ENCODE results near the gene STYK1.

STYK1 gene

DNA sequence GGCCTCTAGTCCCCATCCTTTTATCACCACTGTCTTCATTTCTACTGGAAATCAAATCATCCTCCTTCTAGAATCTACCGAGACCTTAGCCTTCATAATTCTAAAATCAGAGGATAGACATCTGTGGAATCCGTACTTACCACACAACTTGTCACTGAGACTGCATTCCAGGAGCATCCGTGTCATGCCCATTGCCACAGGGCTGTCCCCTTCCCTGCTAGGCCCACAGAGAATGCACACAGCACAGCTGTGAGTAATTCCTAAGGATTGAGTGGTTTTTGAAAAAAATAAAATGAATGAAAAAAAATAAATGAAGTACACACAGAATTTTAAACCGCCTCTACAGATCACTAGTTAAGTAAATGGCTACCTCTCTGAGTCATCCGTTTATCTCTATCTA lies 39.4 kb downstream of the STYK1 start:
- H3K27ac ChIP-seq (ENCODE audit: low read depth in 2 of 2, low read length in 2 of 2), result no peak overlapping the region
- H3K27me3 ChIP-seq (ENCODE audit: control insufficient read depth in 2 of 2, insufficient read depth in 2 of 2, low read length in 2 of 2), result no peaks in the 10 kb centered on the region
- peaks cover 18 to 31% of the 10 kb centered on the region in 2 donors for H3K4me1 ChIP-seq (ENCODE audit: control insufficient read depth in 2 of 2, insufficient read depth in 2 of 2, low read length in 2 of 2)
- peaks cover 3 to 5% of the 10 kb centered on the region in 2 donors for H3K36me3 ChIP-seq (ENCODE audit: control insufficient read depth in 2 of 2, insufficient read depth in 2 of 2, low read length in 2 of 2)
- no peaks in the 10 kb centered on the region for H3K9me3 ChIP-seq (ENCODE audit: control insufficient read depth in 2 of 2, low read length in 2 of 2)
- H3K4me3 ChIP-seq (ENCODE audit: low read length in 2 of 2), result no peak overlapping the region
- no peak overlapping the region for H3K9ac ChIP-seq (ENCODE audit: low read depth in 1 of 2, low read length in 2 of 2)

DNA sequence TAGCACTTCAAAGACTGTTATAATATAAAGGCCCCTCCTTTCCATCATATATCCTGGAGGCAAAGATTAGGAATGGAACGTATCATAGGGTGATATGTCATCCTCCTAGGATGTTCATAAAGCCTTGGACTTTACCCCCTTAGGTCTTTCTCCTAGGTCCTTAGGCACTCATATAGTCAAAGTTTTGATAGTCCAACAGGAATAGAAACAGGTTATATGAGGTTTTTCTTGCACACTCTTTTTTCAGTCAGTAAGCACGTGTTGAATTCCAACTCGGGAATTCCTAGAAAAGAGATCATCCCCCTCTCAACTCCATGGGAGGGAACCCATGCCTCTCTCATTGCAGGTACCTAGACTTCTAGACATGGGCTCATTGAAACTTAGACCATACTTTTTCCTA lies 40.3 kb downstream of the STYK1 start:
- Histone ChIP-seq H3K9me3 (ENCODE audit: control insufficient read depth in 2 of 2, low read length in 2 of 2) (no peaks in the 10 kb centered on the region), H3K4me3 (ENCODE audit: low read length in 2 of 2) (no peak overlapping the region), H3K4me1 (ENCODE audit: control insufficient read depth in 2 of 2, insufficient read depth in 2 of 2, low read length in 2 of 2) (peaks cover 18 to 24% of the 10 kb centered on the region in 2 donors), H3K36me3 (ENCODE audit: control insufficient read depth in 2 of 2, insufficient read depth in 2 of 2, low read length in 2 of 2) (peaks cover 3 to 7% of the 10 kb centered on the region in 2 donors), H3K27ac (ENCODE audit: low read depth in 2 of 2, low read length in 2 of 2) (no peak overlapping the region), H3K9ac (ENCODE audit: low read depth in 1 of 2, low read length in 2 of 2) (no peak overlapping the region), H3K27me3 (ENCODE audit: control insufficient read depth in 2 of 2, insufficient read depth in 2 of 2, low read length in 2 of 2) (no peaks in the 10 kb centered on the region)

DNA sequence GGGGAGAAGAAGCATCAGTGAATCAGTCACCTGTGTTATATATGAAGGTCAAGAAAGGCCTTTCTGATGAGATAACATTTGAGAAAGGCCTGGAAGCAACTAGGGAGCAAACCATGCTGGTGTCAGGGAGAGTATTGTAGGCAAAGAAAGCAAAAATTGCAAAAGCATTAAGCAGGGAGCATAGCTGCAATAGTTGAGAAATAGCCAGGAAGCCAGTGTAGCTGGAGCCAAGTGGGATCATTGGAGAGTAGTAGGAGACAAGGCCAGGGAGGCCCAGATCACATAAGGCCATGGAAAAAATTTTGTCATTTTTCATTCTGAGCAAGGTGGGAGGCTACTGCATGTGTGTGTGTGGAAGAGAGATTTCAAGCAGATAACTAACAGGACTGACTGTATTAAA lies 41.6 kb downstream of the STYK1 start:
- no peaks in the 10 kb centered on the region for H3K9me3 ChIP-seq (ENCODE audit: control insufficient read depth in 2 of 2, low read length in 2 of 2)
- peaks cover 3 to 11% of the 10 kb centered on the region in 2 donors for H3K36me3 ChIP-seq (ENCODE audit: control insufficient read depth in 2 of 2, insufficient read depth in 2 of 2, low read length in 2 of 2)
- H3K4me3 ChIP-seq (ENCODE audit: low read length in 2 of 2), result no peak overlapping the region
- H3K27ac ChIP-seq (ENCODE audit: low read depth in 2 of 2, low read length in 2 of 2), result no peak overlapping the region
- H3K9ac ChIP-seq (ENCODE audit: low read depth in 1 of 2, low read length in 2 of 2), result no peak overlapping the region
- H3K4me1 ChIP-seq (ENCODE audit: control insufficient read depth in 2 of 2, insufficient read depth in 2 of 2, low read length in 2 of 2), result peaks cover 12 to 15% of the 10 kb centered on the region in 2 donors
- no peaks in the 10 kb centered on the region for H3K27me3 ChIP-seq (ENCODE audit: control insufficient read depth in 2 of 2, insufficient read depth in 2 of 2, low read length in 2 of 2)

DNA sequence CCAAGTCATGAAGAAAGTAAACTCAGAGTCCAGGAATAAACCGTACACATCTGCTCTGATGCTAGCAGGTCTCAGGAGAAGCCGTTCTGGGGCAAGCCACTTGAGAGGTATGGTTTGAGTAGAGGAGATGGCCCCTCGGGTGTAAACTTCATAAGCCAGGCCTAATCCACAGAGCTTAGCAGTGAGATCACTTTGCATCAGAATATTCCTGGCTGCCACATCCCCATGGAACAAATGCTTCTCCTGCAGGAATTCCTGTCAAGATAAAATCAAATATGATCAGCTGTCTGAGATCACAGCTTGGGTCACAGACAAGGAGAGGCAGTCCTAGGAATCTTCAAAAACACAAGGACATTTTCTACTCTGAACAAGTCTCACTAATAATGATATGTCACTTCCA lies 49.2 kb downstream of the STYK1 start:
- Histone ChIP-seq H3K4me3 (ENCODE audit: low read length in 2 of 2) (no peak overlapping the region), H3K4me1 (ENCODE audit: control insufficient read depth in 2 of 2, insufficient read depth in 2 of 2, low read length in 2 of 2) (peaks cover 5 to 6% of the 10 kb centered on the region in 2 donors), H3K27me3 (ENCODE audit: control insufficient read depth in 2 of 2, insufficient read depth in 2 of 2, low read length in 2 of 2) (no peaks in the 10 kb centered on the region), H3K9ac (ENCODE audit: low read depth in 1 of 2, low read length in 2 of 2) (no peak overlapping the region), H3K27ac (ENCODE audit: low read depth in 2 of 2, low read length in 2 of 2) (no peak overlapping the region), H3K36me3 (ENCODE audit: control insufficient read depth in 2 of 2, insufficient read depth in 2 of 2, low read length in 2 of 2) (peaks cover 11 to 38% of the 10 kb centered on the region in 2 donors), H3K9me3 (ENCODE audit: control insufficient read depth in 2 of 2, low read length in 2 of 2) (no peaks in the 10 kb centered on the region)

DNA sequence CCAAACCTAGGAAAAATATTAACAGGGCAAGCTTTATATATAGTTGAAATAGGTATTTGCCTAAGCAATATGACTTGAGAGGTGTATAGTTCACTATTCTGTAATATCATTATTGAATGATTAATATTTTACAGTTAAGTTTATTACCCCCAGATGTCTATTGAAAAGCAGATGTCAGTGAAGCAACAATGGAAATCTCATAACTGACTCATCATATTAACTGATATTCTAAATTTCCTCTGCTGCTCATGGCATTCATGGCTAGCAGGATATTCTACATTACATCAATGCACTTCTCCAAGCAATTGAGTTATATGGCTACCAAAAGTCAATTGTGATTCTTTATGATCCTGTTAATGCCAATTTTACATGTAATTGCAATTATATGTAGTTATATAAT lies 50.7 kb downstream of the STYK1 start:
- no peak overlapping the region for H3K27ac ChIP-seq (ENCODE audit: low read depth in 2 of 2, low read length in 2 of 2)
- H3K4me3 ChIP-seq (ENCODE audit: low read length in 2 of 2), result no peak overlapping the region
- H3K9me3 ChIP-seq (ENCODE audit: control insufficient read depth in 2 of 2, low read length in 2 of 2), result no peaks in the 10 kb centered on the region
- H3K4me1 ChIP-seq (ENCODE audit: control insufficient read depth in 2 of 2, insufficient read depth in 2 of 2, low read length in 2 of 2), result peaks cover 5 to 6% of the 10 kb centered on the region in 2 donors
- no peak overlapping the region for H3K9ac ChIP-seq (ENCODE audit: low read depth in 1 of 2, low read length in 2 of 2)
- peaks cover 11 to 42% of the 10 kb centered on the region in 2 donors for H3K36me3 ChIP-seq (ENCODE audit: control insufficient read depth in 2 of 2, insufficient read depth in 2 of 2, low read length in 2 of 2)
- no peaks in the 10 kb centered on the region for H3K27me3 ChIP-seq (ENCODE audit: control insufficient read depth in 2 of 2, insufficient read depth in 2 of 2, low read length in 2 of 2)

DNA sequence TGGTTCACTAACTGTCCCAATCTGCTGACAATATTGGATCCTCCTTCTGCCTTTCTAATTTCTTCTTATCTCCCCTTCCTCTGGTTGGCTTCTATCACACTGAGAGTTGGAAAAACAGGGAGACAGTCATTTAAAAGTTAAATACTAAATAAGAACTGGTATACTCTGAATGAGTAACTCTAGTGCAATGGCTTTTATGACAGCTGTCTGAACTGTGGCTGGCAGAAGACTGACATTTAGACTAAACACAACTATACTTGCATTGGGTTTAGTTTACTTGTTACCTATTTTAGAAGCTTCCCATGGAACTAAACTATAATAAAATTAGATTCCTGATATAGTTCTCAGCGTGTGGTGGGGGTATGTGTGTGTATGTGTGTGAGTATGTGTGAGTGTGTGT lies 52.6 kb downstream of the STYK1 start:
- Histone ChIP-seq H3K36me3 (ENCODE audit: control insufficient read depth in 2 of 2, insufficient read depth in 2 of 2, low read length in 2 of 2) (peaks cover 11 to 38% of the 10 kb centered on the region in 2 donors), H3K9me3 (ENCODE audit: control insufficient read depth in 2 of 2, low read length in 2 of 2) (no peaks in the 10 kb centered on the region), H3K27me3 (ENCODE audit: control insufficient read depth in 2 of 2, insufficient read depth in 2 of 2, low read length in 2 of 2) (no peaks in the 10 kb centered on the region), H3K4me3 (ENCODE audit: low read length in 2 of 2) (no peak overlapping the region), H3K27ac (ENCODE audit: low read depth in 2 of 2, low read length in 2 of 2) (no peak overlapping the region), H3K9ac (ENCODE audit: low read depth in 1 of 2, low read length in 2 of 2) (no peak overlapping the region), H3K4me1 (ENCODE audit: control insufficient read depth in 2 of 2, insufficient read depth in 2 of 2, low read length in 2 of 2) (peaks cover 5 to 6% of the 10 kb centered on the region in 2 donors)

DNA sequence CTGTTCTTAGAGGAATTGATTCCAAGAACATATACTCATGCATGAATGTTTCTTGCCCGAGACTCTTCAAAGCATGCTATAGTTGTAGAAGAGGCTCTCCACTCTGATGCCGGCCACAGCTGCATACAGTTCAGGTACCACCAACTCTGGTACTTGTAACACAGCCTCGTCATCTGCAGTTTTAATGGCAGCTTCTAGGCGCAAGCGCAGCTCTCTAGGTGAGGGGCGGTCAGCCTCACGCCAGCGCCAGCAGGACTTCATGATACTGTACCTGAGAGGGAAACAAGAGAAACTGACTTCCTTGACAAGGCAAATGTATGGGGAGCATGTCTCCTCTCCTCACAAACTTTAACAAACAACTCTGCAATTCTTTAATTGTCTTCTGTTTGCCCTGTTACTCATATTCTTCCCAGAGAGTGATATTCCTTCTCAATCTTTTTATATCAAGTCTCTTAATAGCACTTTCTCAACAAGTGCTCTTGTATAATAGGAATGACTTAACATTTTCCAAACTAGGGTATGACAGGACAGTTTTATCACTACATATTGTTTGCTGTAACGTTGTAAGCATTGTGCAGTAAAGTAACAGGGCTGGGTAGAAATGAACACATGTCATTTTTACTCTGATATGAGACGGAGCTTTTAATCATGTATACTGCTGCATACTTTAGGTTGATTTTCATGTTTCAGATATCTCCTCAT lies 53.6 kb downstream of the STYK1 start:
- Histone ChIP-seq H3K27me3 (ENCODE audit: control insufficient read depth in 2 of 2, insufficient read depth in 2 of 2, low read length in 2 of 2) (no peaks in the 10 kb centered on the region), H3K9ac (ENCODE audit: low read depth in 1 of 2, low read length in 2 of 2) (no peak overlapping the region), H3K4me1 (ENCODE audit: control insufficient read depth in 2 of 2, insufficient read depth in 2 of 2, low read length in 2 of 2) (peaks cover 5 to 6% of the 10 kb centered on the region in 2 donors), H3K9me3 (ENCODE audit: control insufficient read depth in 2 of 2, low read length in 2 of 2) (no peaks in the 10 kb centered on the region), H3K27ac (ENCODE audit: low read depth in 2 of 2, low read length in 2 of 2) (no peak overlapping the region), H3K36me3 (ENCODE audit: control insufficient read depth in 2 of 2, insufficient read depth in 2 of 2, low read length in 2 of 2) (peaks cover 11 to 33% of the 10 kb centered on the region in 2 donors), H3K4me3 (ENCODE audit: low read length in 2 of 2) (no peak overlapping the region)

DNA sequence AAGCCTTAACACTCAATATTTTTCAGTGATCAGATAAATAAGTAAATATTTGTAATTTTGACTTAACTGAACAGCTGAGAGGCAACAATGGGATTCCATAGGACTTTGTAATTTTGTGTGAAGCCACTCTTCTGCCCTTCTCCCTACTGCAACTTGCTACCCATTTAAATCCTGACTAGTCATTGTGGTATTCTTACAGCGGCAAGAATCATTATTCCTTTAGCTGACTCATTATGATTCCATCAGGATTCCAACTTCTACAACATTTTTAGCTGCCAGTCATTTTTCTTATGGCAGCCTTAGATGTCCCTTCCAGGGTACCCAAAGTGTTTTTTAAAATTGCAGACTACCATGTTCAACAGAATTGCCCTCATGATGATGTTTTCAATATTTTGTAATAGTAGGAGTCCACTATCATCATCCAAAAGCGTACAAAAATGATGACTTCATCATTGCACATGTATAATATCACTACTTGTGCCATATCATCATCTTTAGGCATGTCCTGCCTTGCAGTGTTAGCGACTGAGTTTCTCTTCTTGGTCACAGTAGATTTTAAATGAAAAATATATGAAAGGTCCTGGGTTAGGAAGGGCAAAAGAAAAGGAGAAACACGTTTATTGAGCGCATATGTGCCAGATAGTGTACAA lies 55.4 kb downstream of the STYK1 start:
- H3K27me3 ChIP-seq (ENCODE audit: control insufficient read depth in 2 of 2, insufficient read depth in 2 of 2, low read length in 2 of 2), result no peaks in the 10 kb centered on the region
- H3K4me1 ChIP-seq (ENCODE audit: control insufficient read depth in 2 of 2, insufficient read depth in 2 of 2, low read length in 2 of 2), result no peaks in the 10 kb centered on the region
- H3K27ac ChIP-seq (ENCODE audit: low read depth in 2 of 2, low read length in 2 of 2), result no peak overlapping the region
- H3K4me3 ChIP-seq (ENCODE audit: low read length in 2 of 2), result no peak overlapping the region
- no peaks in the 10 kb centered on the region for H3K9me3 ChIP-seq (ENCODE audit: control insufficient read depth in 2 of 2, low read length in 2 of 2)
- peaks cover 11 to 33% of the 10 kb centered on the region in 2 donors for H3K36me3 ChIP-seq (ENCODE audit: control insufficient read depth in 2 of 2, insufficient read depth in 2 of 2, low read length in 2 of 2)
- no peak overlapping the region for H3K9ac ChIP-seq (ENCODE audit: low read depth in 1 of 2, low read length in 2 of 2)

DNA sequence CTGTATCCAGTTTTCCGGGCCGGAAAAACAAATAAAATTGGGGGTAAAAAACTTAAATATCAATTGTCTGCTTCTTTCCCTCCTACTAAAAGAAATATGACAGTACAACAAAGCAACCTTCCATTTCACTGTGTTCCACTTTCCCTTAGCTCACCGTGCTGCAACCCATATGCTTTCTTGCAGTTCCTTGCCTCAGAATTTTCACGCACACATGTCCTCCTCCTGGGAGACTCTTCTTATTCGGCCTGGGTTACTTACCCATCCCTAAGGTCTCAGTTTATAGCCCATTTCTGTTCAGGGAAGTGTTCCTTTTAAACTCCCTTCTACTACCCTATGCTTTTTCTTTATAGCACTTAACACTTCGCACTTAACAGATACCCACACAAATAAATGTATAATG lies 56.0 kb downstream of the STYK1 start:
- Histone ChIP-seq H3K9me3 (ENCODE audit: control insufficient read depth in 2 of 2, low read length in 2 of 2) (no peaks in the 10 kb centered on the region), H3K4me3 (ENCODE audit: low read length in 2 of 2) (no peak overlapping the region), H3K9ac (ENCODE audit: low read depth in 1 of 2, low read length in 2 of 2) (no peak overlapping the region), H3K27me3 (ENCODE audit: control insufficient read depth in 2 of 2, insufficient read depth in 2 of 2, low read length in 2 of 2) (no peaks in the 10 kb centered on the region), H3K27ac (ENCODE audit: low read depth in 2 of 2, low read length in 2 of 2) (no peak overlapping the region), H3K4me1 (ENCODE audit: control insufficient read depth in 2 of 2, insufficient read depth in 2 of 2, low read length in 2 of 2) (peaks cover under 1% of the 10 kb centered on the region in 2 donors), H3K36me3 (ENCODE audit: control insufficient read depth in 2 of 2, insufficient read depth in 2 of 2, low read length in 2 of 2) (peaks cover 11 to 32% of the 10 kb centered on the region in 2 donors)

DNA sequence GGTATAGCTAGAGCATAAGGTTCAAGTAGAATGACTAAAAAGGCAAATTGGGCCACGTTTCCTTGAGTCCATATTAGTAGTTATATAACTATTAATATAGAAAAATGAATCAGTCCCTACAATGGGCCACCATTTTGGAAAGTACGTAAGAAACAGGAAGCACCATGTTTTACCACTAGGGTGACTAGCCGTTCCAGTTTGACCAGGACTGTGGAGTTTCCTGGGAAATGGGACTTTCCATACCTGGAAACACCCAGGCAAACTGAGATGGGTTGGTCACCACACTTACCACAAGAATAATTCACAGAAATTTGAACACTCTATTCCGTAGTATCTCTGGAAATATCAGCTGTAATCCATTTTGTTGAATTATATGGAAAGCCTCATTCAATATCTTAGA lies 58.3 kb downstream of the STYK1 start:
- Histone ChIP-seq H3K4me1 (ENCODE audit: control insufficient read depth in 2 of 2, insufficient read depth in 2 of 2, low read length in 2 of 2) (peaks cover 10 to 12% of the 10 kb centered on the region in 2 donors), H3K27me3 (ENCODE audit: control insufficient read depth in 2 of 2, insufficient read depth in 2 of 2, low read length in 2 of 2) (no peaks in the 10 kb centered on the region), H3K9ac (ENCODE audit: low read depth in 1 of 2, low read length in 2 of 2) (no peak overlapping the region), H3K27ac (ENCODE audit: low read depth in 2 of 2, low read length in 2 of 2) (no peak overlapping the region), H3K4me3 (ENCODE audit: low read length in 2 of 2) (no peak overlapping the region), H3K9me3 (ENCODE audit: control insufficient read depth in 2 of 2, low read length in 2 of 2) (no peaks in the 10 kb centered on the region), H3K36me3 (ENCODE audit: control insufficient read depth in 2 of 2, insufficient read depth in 2 of 2, low read length in 2 of 2) (peaks cover 8 to 15% of the 10 kb centered on the region in 2 donors)

Measured in mucosa of rectum (tissue), 2 donors.